ENCODE measurements around the gene ZXDB.

- TF ChIP-seq RAD21 (conservative IDR thresholded peaks at IDR 0.05 in 1 of 2, IDR thresholded peaks at IDR 0.05 in 1 of 2) (no peak), CTCF (IDR thresholded peaks at IDR 0.05) (no peak), FOSB (CRISPR knock-in tag; IDR thresholded peaks at IDR 0.05) (no peak), SMC3 (IDR thresholded peaks at IDR 0.05) (no peak), ZC3H11A (IDR thresholded peaks at IDR 0.05) (no peak)
- TF ChIP-seq, protein P1, sequence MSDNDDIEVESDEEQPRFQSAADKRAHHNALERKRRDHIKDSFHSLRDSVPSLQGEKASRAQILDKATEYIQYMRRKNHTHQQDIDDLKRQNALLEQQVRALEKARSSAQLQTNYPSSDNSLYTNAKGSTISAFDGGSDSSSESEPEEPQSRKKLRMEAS (IDR thresholded peaks at IDR 0.05): no peak
These were observed 4.7 kb upstream of the ZXDB start for GRCh38 chrX:57587062-57587461.
